Epithelial cell of prostate (primary cell): ENCODE data around the gene OXCT1.
"Not testable (repeated sequence)": the region's sequence is repeated elsewhere in the genome, so short reads cannot be mapped to it uniquely, and the experiment has no call there.

ENCODE experiments used
- DNase-seq: peaks from one replicate; pipeline ENCODE4 v3.0.0-alpha.2; 2011; ENCODE audit warnings: low read depth, low spot score
- H3K27ac ChIP-seq: fragments of 450-650 bp; 2 replicates; pipeline ENCODE4 v1.5.1; 2017; ENCODE audit warnings: mild to moderate bottlenecking

Gene OXCT1

DNA sequence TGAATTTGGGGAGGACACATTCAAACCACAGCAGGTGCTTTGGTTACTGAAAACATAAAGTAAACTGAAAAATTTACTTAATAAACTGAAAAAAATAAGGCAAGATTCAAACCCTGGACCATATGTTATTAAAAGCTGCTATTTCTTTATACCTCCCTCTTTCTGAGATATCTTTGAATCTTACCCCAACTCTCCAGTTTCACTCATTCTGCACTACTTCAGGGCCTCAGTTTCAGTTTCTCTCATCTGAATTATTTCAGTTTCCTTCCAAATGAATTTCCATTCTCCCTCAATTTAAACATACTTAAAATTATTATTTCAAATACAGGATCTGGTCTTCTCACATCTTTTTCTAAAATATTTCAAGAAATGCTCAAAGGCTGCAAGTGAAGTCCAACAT lies 4.9 kb upstream of the OXCT1 start:
- H3K27ac ChIP-seq: no peak overlapping the region
- DNase-seq: no peak

DNA sequence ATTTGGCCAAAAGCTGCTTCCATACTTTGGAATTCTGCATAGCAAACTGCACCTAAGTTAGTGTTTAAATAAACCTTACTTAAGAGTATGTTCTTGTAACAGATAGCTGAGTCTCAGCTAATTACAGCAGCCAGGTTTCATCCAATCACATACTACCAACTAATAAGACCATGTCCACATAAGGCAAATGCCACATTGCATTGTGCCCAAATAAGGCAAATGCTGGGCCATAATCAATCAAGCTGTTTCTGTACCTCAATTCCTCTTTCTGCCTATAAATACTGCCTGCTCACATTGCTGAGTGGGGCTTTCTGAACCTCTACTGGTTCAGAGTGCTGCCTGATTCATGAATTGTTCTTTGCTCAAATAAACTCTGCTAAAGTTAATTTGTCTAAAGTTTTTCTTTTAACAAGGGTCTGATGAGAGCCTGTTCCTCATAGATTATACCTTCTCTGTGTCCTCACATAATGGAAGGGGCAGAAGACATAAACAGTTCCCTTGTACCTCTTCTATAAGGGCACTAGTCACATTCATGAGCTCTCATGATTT lies 4.4 kb upstream of the OXCT1 start:
- no peak for DNase-seq
- H3K27ac ChIP-seq: no peak overlapping the region

- DNase-seq: no peak
- no peak overlapping the region for H3K27ac ChIP-seq
Observed at GRCh38 chr5:41871852-41872251, 1.6 kb upstream of the OXCT1 start.

DNA sequence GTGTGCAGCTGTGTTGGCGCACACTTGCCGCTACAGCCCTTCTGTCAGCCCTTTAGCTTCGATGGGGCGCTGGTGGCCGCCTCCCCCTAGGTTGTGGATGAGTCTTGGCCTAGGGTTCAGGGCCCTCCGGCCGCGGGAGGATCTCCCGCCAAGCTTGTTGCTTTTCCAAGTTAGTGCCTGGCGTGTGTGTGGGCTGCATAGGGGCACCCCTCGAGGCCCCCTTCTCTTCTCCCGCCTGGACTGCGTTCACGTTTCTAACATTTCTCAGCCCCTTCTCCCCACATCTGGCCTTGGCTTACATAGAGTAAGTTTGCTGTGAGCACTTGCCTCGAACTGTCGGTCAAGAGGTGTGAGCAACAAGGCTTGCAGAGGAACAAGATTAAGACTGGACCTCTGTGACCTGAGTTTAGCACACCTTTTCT lies 413 bp upstream of the OXCT1 start:
- DNase-seq: no peak
- peak overlapping the region; percentile 64 for H3K27ac ChIP-seq

GRCh38 chr5:41869151-41869723 lies 988 bp downstream of the OXCT1 start:
- H3K27ac ChIP-seq: peak overlapping the region; percentile 64
- DNase-seq: no peak

DNA sequence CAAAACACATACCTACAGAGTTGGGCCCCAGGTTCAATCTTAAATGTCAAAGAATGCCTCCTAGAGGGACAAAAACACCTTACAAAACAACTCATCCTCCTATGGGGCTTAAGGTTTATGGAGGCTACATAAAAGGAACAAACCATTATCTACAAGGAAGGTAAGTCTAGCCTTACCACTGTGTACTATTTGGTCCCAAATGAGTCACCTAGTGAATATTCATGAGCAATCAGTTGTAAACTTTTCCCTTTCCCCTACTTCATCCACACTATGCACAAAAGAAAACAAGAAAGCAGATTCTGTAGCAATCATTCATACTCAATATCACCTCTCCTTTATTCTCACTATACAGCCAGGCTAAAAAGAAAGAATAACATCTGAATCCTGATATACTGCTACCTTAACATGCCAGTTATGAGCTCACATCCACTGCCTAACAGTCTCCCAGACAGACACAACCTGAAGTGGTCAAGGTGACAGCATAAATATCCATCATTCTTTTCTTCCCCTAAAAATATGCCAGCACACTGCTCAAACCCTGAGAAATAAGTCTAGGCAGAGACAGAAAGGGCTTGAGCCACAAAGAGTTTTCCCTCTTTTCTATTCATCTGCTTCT lies 6.2 kb downstream of the OXCT1 start:
- no peak overlapping the region for H3K27ac ChIP-seq
- DNase-seq: peak; percentile 12

DNA sequence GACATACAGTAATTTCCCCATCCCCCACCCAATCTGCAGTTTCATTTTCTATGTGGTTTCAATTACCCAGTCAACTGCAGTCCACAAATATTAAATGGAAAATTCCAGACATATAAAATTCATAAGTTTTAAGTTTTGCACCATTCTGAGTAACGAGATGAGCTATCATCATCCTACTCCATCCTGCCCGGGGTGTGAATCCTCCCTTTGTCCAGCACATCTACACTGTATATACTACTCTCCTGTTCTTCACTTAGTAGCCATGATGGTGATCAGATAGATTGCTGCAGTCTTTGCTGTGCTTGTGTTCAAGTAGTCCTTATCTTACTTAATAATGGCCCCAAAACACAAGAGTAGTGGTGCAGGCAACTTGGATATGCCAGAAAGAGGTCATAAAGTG lies 11.3 kb downstream of the OXCT1 start:
- no peak for DNase-seq
- no peak overlapping the region for H3K27ac ChIP-seq

DNA sequence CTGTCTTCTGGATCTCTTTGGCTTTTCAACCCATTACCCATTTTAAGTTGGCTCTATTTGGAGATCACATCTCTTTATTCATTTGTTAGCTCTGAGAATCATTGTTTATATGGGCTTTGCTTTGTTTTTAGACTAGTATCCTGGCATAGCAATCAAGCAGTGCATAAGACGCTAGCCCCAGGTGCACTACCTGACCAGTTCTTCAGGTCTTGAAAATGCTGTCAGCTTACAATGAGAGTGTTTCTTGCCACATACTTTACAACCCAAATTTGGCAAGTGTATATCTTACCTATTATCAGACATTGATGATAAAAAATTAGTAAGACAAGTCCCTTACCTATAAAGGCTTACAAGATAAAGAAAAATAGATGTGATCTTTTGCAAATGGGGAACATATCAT lies 12.2 kb downstream of the OXCT1 start:
- no peak for DNase-seq
- H3K27ac ChIP-seq: no peak overlapping the region

- DNase-seq: no peak
- no peak overlapping the region for H3K27ac ChIP-seq
Observed at GRCh38 chr5:41856644-41857491, 13.4 kb downstream of the OXCT1 start.

GRCh38 chr5:41852293-41852692 lies 17.9 kb downstream of the OXCT1 start:
- DNase-seq: no peak

DNA sequence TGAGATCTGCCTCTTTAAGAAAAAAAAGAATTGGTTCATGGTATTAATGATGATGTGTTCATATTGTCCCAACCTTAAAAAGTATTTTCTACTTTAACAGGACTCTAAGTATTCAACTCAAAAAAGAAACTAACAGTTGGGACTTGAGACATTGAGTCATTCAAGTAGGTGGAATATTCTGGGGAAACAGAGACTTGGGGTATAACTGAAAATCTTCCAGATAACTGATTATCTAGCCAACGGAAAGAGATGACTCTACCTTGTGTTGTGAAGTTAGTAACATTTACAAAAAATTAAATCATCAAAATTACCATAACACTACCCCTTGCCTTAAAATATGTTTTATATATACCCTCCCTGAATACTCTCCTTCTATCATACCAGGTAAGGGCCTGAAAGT lies 19.1 kb downstream of the OXCT1 start:
- H3K27ac ChIP-seq: no peak overlapping the region
- no peak for DNase-seq

More at GRCh38 chr5:41852293-41852692, 17.9 kb downstream of the OXCT1 start:
- H3K27ac ChIP-seq: no peak overlapping the region

DNA sequence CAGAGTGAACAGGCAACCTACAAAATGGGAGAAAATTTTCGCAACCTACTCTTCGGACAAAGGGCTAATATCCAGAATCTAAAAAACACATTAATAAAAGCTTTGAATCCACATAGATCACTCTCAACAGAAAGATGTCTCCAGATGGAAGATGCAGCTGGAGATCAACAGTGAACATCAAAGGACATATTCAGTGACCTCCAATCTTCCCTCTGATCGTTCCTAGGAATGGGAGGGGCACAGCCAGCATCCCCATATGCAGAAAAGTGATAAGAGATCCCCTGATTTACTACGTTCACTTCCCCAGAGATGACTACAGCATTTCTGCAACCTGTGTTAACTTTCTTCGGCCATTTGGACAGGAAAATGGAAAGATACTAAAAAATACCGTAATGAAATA lies 21.2 kb downstream of the OXCT1 start:
- no peak overlapping the region for H3K27ac ChIP-seq
- no peak for DNase-seq

GRCh38 chr5:41845751-41846150 lies 24.5 kb downstream of the OXCT1 start:
- not testable (repeated sequence) for DNase-seq, H3K27ac ChIP-seq

DNA sequence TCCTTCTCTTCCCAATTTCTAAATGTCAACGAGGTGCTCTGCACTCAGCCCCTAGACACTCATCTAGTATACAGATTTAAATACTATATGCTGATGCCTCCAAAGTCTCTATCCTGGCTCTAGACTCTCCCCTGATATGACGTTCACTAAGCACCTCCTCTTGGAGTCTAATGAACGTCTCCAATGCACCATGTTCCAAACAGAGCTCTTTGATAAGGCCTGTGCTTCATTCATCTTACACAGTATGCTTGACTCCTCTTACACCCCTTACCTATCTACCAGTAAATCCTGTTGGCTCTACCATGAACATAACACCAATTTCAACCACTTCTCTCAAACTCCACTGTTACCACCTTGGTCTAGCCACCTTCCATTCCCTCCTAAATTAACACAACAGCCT lies 25.7 kb downstream of the OXCT1 start:
- H3K27ac ChIP-seq: no peak overlapping the region
- no peak for DNase-seq

DNA sequence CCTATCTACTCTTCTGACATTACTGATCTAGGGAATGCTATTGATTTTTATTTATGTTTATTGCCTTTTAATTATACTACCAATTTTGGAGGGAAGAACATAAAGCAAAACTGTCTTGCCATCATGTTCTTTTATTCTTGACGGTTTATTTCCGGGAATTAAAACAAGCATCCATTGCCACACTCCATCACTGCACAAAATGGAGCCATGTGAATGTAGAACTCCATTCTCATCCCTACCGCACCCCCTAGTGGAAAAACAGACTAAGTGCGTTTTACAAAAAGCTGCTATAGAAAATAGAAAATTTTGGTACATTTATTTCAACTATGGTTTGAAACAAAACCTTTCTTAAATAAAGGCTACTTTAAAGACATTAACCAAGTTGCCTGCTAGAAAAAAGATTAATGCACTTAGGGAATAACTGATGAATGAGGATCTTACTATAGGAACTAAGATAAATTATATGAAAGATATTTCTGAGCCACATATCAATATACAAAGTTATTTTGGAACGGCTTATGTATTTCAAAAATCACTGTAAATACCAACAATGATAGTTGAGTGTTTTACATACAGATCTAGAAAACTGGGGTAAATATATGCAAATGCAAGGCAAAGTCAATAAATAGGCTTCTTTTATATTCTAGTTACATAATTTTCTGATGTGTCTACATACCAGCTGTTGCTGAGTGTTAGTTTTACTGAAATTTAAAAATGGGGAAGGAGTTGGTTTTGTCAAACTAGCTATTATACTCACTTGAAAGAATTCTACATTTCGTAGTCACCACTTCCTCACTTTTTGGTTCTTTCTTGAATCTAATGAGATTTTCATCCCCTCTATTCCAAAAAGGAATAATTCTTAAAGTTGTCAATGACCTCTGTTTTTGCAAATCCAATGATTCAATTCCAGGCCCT lies 26.5 kb downstream of the OXCT1 start:
- no peak overlapping the region for H3K27ac ChIP-seq
- no peak for DNase-seq

GRCh38 chr5:41842777-41843176 lies 27.4 kb downstream of the OXCT1 start:
- DNase-seq: no peak
- H3K27ac ChIP-seq: no peak overlapping the region

DNA sequence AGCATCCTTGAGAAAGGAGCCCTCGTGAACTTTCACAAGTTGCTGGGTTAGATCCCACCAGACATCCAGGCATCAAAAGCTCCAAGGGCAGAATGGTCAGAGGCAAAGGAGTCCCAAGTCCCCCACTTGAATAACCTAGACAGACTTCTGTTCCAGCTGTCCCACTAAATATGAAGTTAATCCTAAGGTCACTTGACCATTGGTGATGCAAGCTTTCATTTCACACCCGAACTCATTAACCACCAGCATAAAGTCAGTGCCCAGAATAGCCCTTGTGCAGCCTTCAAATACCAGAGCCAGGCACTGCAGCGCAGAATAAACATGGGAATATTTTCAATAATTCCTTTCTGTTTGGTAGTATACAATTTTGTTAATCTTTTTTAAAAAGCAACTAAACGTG lies 28.9 kb downstream of the OXCT1 start:
- DNase-seq: no peak
- H3K27ac ChIP-seq: no peak overlapping the region

GRCh38 chr5:41840251-41840650 lies 30.0 kb downstream of the OXCT1 start:
- no peak overlapping the region for H3K27ac ChIP-seq
- DNase-seq: no peak

DNA sequence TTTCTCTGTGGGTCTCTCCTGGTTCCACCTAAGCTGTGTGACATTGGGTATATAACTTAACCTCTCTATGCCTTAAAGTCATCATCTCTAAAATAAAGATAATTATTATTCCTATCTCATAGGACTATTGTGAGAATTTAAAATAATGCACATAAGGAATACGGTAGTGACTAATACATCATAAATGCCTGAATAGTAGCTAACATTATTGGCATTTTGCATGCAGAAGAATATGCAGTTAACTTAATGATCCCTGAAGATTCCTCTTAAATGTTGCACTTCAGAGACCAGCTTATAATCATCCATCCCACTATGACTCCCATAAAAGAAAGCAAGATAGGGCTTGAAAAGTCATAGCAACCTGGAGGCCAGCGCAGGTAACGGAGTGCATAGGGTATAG lies 32.4 kb downstream of the OXCT1 start:
- no peak overlapping the region for H3K27ac ChIP-seq
- no peak for DNase-seq

- H3K27ac ChIP-seq: no peak overlapping the region
- no peak for DNase-seq
Observed at GRCh38 chr5:41835645-41836044, 34.6 kb downstream of the OXCT1 start.
